Pulmonary artery endothelial cell (primary cell): ENCODE results near the gene GPRC5B. TPM values are rescaled to one million over a fixed set of nuclear protein-coding genes. Genes with fewer than 3 reads are reported as not detected.
A peak's percentile ranks its signal among the peaks of the same experiment; 100 is the strongest.

Source experiments
- DNase-seq: peaks from one replicate; pipeline ENCODE4 v3.0.0-alpha.2; 2011; ENCODE audit warnings: low read depth, low spot score
- total RNA-seq: library from RNA; depleted of rRNA; stranded (reverse); fragments of >200 nt; gene quantifications from 2 replicates; pipeline ENCODE4 v1.2.3, GENCODE V29; 2014

The GPRC5B gene
- total RNA-seq, 1 donor from 2014 or later, result 21.0 TPM

DNA sequence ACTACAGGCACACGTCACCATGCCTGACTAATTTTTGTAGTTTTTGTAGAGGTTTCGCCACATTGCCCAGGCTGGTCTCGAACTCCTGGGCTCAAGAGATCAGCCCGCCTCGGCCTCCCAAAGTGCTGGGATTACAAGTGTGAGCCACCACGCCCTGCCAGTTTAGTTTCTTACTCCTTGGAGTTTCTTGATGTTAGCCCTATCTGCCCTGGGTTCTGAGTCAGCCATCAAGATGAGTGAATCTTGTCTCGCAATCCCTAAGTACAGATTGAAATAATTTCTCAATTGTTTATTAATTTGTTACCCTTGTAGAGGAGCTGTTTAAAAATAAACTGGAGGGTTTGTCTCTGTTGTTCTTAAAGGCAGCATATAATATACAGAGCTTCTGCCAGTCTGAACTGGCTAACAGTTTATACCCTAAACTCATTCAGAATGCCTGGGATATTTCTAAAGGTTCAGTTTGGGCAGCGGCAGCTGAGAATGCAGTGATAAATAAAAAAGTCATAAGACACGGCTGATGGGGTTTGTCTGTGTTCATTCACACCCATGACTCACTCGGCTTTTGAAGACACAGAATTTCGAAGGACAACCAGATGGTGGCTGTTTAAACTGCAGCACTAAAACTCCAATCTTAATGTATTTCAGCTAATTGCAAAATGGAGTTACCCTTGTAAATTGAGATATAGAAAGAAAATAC, 39.6 kb downstream of the GPRC5B start:
- DNase-seq, result no peak

DNA sequence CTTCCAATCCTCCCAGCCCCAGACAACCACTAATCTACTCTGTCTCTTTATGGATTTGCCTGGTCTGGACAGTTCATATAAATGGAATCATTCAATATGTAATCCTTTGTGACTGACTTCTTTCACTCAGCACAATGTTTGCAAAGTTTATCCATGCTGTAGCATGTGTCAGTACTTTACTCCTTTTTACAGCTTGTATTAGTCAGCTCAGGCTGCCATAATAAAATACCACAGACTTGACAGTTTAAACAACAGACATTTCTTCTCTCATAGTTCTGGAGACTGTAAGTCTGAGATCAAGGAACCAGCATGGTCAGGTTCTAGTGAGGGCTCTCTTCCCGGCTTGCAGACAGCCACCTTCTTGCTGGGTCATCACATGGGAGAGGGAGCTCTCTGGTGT, 41.3 kb downstream of the GPRC5B start:
- no peak for DNase-seq

DNA sequence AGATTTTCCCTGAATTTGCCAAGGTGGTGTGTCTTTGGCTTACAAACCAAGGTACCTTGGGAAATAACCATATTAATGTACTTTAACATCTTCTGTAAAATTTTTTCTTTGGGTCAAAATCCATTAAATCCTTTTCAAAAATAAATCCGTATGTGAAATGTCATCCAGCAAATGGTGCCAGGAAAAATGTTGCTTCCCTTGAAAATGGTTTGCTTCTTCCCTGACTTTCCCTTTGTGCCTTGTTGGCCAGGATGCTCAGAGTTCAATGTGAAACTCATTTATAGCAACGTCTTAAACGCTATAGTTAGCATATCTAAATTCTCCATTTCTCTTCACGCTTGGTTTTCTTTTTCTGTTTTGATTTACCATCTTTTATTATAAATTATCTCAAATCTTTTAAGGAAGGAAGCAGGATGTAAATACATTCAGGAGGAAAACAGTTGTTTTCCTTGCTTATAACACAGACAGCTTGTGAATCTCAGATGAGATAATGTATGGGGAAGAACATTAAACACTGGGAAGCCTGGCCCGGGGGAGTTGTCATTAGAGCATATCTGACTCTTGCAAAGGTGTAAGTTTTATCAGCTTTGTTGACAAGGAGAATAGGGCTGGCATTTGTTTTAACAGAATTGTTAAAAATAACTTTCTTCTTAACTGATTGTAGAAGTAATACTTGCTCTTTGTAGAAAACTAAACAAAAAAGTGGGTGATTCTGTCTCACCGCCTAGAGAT, 42.1 kb downstream of the GPRC5B start:
- DNase-seq, result no peak

DNA sequence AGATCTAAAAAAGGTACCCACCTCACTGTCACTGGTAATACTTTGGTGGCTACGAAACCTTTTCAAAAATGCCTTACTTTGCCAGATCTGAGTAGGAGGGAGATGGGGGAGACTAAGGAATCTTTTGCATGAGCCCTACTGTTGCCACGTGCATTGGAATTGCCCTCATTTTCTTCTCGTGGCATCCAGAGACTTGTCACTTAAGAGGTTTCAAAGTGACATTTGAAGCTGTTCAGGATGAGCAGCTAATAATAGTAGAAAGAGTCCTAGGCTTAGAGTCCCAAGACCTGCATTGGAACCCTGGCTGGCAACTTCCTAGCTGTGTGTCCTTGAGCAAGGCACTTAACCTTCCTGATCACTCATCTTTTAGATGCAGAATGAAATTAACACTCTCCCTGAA, 43.5 kb downstream of the GPRC5B start:
- DNase-seq, result no peak

- no peak for DNase-seq
Measured at GRCh38 chr16:19840524-19841110, 44.0 kb downstream of the GPRC5B start.

DNA sequence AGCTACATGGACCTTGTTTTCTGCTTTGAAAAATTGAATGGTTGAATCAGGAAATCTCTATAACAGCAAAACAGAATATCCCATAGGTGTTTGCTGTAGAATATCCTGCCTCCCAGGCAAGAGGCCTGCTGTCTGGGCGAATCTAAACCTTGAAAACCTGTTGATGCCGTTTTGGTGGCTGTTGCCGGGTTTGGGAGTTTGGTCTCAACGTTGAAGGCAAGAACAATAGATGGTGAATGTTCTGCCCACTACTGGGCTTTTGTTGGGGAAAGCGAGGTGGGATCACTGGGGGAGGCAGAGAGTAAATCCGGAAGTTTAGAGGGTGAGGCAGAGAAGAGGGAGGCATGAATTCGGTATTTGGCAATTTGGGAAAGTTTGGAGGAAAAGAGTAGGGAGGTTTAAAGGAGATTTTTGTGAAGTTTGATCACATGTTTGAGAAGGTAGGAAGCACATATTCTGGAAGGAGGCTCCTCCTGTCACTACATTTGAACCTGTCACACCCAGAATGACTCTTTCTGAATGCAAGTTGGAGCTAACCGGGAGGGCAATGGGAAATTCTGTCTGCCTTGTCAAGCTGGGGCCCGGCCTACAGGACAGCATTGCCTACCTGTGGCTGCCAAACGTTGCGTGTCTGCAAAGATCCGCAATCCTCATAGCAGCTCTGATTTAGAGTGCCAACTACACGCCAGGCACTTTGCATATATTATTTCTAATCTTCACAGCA, 46.5 kb downstream of the GPRC5B start:
- no peak for DNase-seq

GRCh38 chr16:19837331-19837980, 47.2 kb downstream of the GPRC5B start:
- DNase-seq, result no peak

DNA sequence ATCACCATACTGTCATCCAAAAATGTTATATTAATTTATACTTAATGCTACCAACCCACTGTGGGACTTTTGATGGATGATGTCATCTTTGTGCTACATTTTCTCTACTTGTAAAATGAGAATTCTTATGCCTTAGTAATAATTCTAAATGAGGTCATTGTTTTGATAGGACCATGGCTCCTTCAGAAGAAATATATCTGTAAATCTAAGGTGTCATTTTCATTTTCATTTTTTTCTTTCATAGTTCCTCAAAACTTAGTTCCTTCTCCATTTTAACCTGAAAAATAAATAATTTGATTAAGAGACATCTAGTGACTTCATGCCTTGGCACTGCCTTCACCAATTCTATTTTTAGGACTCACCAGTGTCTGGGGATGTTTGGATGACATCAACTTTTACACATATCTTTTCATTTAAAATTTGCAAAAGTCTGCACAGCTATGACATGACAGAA, 48.7 kb downstream of the GPRC5B start:
- no peak for DNase-seq

DNA sequence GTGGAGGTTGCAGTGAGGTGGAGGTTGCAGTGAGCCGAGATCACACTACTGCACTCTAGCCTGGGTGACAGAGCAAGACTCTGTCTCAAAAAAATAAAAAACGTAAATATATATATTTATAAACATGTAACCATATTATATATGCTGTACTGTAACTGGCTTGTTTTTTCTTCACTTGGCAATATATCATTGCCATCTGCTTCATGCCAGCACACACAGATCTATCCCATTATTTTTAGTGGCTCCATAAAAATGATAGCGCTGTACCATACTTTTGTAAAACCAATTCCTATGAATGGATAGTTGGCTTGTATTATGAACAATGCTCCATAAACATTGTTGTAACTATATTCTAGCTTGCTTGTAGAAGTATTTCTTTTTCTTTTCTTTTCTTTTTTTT, 49.5 kb downstream of the GPRC5B start:
- no peak for DNase-seq

- no peak for DNase-seq
Measured at GRCh38 chr16:19833581-19833980, 51.1 kb downstream of the GPRC5B start.

- no peak for DNase-seq
Measured at GRCh38 chr16:19833176-19833575, 51.5 kb downstream of the GPRC5B start.

DNA sequence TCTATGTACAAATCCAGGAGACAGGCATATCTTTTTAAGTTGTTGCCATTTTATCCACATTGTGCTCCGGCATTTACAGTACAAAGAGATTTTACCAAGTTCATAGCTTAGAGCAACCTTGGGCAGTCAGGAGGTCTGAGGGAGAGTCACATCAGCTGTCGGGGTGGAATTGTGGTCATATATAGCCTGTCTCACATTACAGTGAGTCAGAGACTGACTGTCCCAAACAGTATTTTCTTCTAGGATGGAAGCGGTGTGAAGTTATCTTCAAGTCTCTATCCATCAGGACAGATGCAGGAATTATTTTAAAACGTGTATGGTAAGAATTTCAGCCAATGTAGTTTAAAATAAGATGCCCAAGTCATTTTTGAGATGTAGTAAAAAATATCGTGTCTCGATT, 53.0 kb downstream of the GPRC5B start:
- peak; percentile 8 for DNase-seq

- peak; percentile 57 for DNase-seq
Measured at GRCh38 chr16:19830902-19831560, 53.6 kb downstream of the GPRC5B start.

DNA sequence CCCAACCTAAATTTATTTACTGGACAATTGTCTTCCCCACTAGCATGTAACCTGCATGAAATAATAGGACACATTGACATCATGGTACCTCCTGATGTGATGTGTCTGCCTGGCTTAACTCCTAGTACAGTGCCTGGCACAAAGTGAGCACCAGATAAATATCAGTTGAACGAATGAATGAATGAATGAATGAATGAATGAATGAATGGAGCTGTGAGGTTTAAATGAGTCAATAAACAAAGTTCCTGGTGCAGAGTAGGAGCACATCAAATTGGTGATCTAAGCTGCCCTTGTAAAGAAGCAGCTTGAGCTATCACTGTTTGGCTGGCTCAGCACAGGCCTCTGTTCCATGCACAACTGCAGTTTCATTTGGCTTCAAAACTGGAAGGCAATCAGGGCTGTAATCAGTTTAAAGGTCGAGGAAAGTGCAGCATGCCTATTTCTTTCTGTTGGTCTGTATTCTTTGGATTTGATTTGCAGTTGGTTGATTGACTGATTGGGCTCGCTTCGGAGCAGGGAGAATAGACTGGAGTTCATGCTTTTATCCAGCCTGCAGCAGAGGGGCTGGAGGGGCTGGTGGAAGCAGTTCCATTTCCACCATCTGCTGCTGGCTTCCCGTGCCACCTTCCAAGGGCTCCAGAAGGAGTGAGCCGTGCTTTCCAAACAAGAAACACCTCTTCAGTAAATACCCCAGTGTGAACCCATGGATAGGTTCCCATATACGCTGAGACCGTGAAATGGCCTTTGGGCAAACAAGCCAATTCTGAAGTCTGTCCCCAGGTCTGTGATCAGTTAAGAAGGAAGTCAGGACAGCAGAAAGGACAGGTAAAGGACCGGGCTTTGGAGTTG, 54.6 kb downstream of the GPRC5B start:
- no peak for DNase-seq

GRCh38 chr16:19824216-19824615, 60.4 kb downstream of the GPRC5B start:
- DNase-seq, result no peak

DNA sequence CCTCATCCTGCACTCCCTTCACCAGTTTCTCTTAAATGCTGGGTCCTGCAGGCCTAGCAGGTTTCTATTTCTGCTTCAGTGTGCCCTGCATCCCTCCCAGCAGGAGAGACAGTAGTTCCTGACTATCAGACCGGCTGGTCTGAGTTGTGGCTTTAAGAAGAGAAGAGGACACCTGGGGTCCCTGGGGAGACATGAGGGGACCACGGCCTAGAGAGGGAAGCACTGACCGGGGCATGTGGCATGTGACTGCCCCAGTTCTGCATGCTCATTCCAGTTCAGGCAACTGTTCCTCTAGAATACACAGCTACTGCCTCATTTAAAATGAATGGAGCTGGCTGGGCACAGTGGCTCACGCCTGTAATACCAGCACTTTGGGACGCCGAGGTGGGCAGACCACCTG, 61.3 kb downstream of the GPRC5B start:
- no peak for DNase-seq

GRCh38 chr16:19822533-19822932, 62.1 kb downstream of the GPRC5B start:
- DNase-seq, result no peak

DNA sequence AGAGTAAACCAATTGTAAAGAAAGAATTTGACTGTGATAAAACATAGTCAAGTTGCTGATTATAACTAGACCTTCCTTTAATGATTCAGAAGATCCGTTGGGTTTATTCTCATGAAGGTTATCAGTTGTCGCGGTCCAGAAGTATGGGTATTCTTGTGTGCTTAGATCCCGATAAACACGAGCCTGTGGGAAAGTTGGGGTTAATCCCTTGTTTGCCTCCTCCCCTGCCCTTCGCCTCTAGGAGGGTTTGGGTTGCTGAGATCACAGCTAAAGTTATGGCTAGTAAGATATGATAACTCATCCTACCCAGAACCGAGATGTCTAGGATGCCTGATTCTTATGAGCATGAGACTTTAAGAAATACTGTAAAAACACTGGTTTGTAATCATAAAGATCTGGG, 66.8 kb downstream of the GPRC5B start:
- DNase-seq, result no peak

GRCh38 chr16:19817122-19817521, 67.5 kb downstream of the GPRC5B start:
- DNase-seq, result no peak

- no peak for DNase-seq
Measured at GRCh38 chr16:19815418-19815817, 69.2 kb downstream of the GPRC5B start.
